ENCODE data around the gene MCM3. TPM values are rescaled to one million over a fixed set of nuclear protein-coding genes. Genes with fewer than 3 reads are reported as not detected.

Gene MCM3
- total RNA-seq, 6 experiments from 2014 or later = 6.6 to 35.9 (median 10.5) TPM

DNA sequence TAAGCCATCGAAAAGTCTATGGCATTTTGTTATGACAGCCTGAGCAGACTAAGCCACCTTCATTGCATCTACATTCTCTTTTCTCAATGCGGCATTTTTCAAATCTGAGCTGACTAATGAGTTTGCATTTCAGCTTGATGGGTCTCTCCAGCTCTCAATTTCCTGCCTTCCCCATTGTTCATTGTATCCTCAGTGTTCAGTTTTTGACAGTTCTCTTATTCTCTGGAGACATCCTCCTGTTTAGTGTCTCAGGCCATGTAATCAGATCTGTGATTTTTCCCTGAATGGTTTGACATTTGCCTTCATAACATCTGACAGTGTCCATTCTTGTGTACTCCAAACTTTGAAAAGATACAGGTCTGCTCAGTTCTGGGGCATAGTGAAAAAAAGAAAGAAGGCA is 27.9 kb upstream of the MCM3 start:
- 83% methylated on average over 1 of the region's 2 CpGs for WGBS (ENCODE audit: insufficient coverage, low coverage, low lambda C conversion rate, missing lambda C conversion rate)
- DNase-seq = no peak
- no peak for ATAC-seq
- TF ChIP-seq, protein P1, sequence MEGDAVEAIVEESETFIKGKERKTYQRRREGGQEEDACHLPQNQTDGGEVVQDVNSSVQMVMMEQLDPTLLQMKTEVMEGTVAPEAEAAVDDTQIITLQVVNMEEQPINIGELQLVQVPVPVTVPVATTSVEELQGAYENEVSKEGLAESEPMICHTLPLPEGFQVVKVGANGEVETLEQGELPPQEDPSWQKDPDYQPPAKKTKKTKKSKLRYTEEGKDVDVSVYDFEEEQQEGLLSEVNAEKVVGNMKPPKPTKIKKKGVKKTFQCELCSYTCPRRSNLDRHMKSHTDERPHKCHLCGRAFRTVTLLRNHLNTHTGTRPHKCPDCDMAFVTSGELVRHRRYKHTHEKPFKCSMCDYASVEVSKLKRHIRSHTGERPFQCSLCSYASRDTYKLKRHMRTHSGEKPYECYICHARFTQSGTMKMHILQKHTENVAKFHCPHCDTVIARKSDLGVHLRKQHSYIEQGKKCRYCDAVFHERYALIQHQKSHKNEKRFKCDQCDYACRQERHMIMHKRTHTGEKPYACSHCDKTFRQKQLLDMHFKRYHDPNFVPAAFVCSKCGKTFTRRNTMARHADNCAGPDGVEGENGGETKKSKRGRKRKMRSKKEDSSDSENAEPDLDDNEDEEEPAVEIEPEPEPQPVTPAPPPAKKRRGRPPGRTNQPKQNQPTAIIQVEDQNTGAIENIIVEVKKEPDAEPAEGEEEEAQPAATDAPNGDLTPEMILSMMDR (IDR thresholded peaks at IDR 0.05) = no peak
- no peak for TF ChIP-seq POLR2A (IDR thresholded peaks at IDR 0.05)
- Histone ChIP-seq H3K9me3 (no peaks in the 10 kb centered on the region), H3K27me3 (no peaks in the 10 kb centered on the region), H3K4me1 (no peaks in the 10 kb centered on the region), H3K27ac (no peak overlapping the region), H3K4me3 (no peak overlapping the region), H3K36me3 (no peaks in the 10 kb centered on the region)
- intact Hi-C loops (cut with DNase I) = no loop called here

DNA sequence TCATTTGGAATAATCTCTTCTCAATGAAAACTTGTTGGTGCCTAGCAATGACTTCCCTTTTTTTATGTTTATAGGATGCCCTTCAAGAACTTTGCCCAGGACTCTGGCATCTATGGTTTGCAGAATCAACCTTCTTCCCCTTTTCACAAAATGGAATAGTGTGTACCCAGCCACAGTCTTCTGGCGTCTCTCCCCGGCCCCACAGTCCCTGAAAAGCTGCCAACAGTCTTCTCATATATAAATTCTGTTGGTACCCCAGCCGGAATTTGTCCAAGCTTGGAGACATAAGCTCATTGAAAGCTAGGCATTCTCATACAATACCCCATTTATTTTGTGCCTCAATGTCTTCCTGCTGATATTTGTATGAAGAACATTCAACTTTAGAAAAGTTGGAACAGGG is 26.4 kb upstream of the MCM3 start:
- Histone ChIP-seq H3K27me3 (no peaks in the 10 kb centered on the region), H3K4me1 (no peaks in the 10 kb centered on the region), H3K9me3 (no peaks in the 10 kb centered on the region), H3K36me3 (no peaks in the 10 kb centered on the region), H3K4me3 (no peak overlapping the region), H3K27ac (no peak overlapping the region)
- ATAC-seq (no peak), DNase-seq (no peak)
- 60% methylated on average over 3 of the region's 3 CpGs for WGBS (ENCODE audit: insufficient coverage, low coverage, low lambda C conversion rate, missing lambda C conversion rate)
- intact Hi-C loops (cut with DNase I) = no loop called here
- TF ChIP-seq POLR2A (IDR thresholded peaks at IDR 0.05) = no peak
- TF ChIP-seq, protein P1 (IDR thresholded peaks at IDR 0.05) = no peak

- WGBS (ENCODE audit: insufficient coverage, low coverage, low lambda C conversion rate, missing lambda C conversion rate) = 36% methylated on average over 1 of the region's 1 CpG
Measured at GRCh38 chr6:52307900-52308372, 23.4 kb upstream of the MCM3 start.

GRCh38 chr6:52306972-52307870 is 22.7 kb upstream of the MCM3 start:
- intact Hi-C loops (cut with DNase I) = no loop called here
- Histone ChIP-seq H3K4me3 (no peak overlapping the region), H3K36me3 (no peaks in the 10 kb centered on the region), H3K27me3 (no peaks in the 10 kb centered on the region), H3K9me3 (no peaks in the 10 kb centered on the region), H3K4me1 (no peaks in the 10 kb centered on the region), H3K27ac (no peak overlapping the region)
- DNase-seq = peak in 1 of 3 donors; percentile 26
- WGBS (ENCODE audit: insufficient coverage, low coverage, low lambda C conversion rate, missing lambda C conversion rate) = 64% methylated on average over 10 of the region's 32 CpGs
- ATAC-seq = no peak
- TF ChIP-seq, protein P1 (IDR thresholded peaks at IDR 0.05) = no peak
- TF ChIP-seq POLR2A (IDR thresholded peaks at IDR 0.05) = no peak

More at GRCh38 chr6:52307900-52308372, 23.4 kb upstream of the MCM3 start:
- no peak for TF ChIP-seq POLR2A (IDR thresholded peaks at IDR 0.05)
- TF ChIP-seq, protein P1 (IDR thresholded peaks at IDR 0.05) = no peak
- H3K27ac ChIP-seq = no peak overlapping the region
- H3K27me3 ChIP-seq = no peaks in the 10 kb centered on the region
- no peaks in the 10 kb centered on the region for H3K9me3 ChIP-seq
- H3K4me3 ChIP-seq = no peak overlapping the region
- peak in 1 of 4 donors; percentile 13 for ATAC-seq
- intact Hi-C loops (cut with DNase I) = no loop called here
- H3K4me1 ChIP-seq = no peaks in the 10 kb centered on the region
- no peaks in the 10 kb centered on the region for H3K36me3 ChIP-seq
- DNase-seq = no peak
